Measurements from ENCODE around the gene PHPT1.
"Not testable (repeated sequence)": the region's sequence is repeated elsewhere in the genome, so short reads cannot be mapped to it uniquely, and the experiment has no call there.

PHPT1 gene

GRCh38 chr9:136849038-136849959, at the start of gene PHPT1:
Gene PHPT1, plus strand, starts transcription at chr9:136849409. Its CDS starts 22 bp downstream, at chr9:136849431.
- peak; percentile 98 for DNase-seq (ENCODE audit: insufficient read length, low spot score)
- no peak for TF ChIP-seq CTCF (IDR thresholded peaks at IDR 0.05; ENCODE audit: insufficient read depth, missing control alignments)
- FAIRE-seq, result peak; percentile 16

- no peak for TF ChIP-seq CTCF (IDR thresholded peaks at IDR 0.05; ENCODE audit: insufficient read depth, missing control alignments)
- FAIRE-seq (no peak), DNase-seq (ENCODE audit: insufficient read length, low spot score) (peak; percentile 89)
These were observed 49.2 kb upstream of the PHPT1 start for GRCh38 chr9:136799854-136800657.

- TF ChIP-seq CTCF (IDR thresholded peaks at IDR 0.05; ENCODE audit: insufficient read depth, missing control alignments), result no peak
- DNase-seq (ENCODE audit: insufficient read length, low spot score) (no peak), FAIRE-seq (no peak)
These were observed 46.9 kb upstream of the PHPT1 start for GRCh38 chr9:136802321-136802720.

- FAIRE-seq, result not testable (repeated sequence)
These were observed 46.1 kb upstream of the PHPT1 start for GRCh38 chr9:136803009-136803550.

GRCh38 chr9:136803551-136804508, 45.4 kb upstream of the PHPT1 start:
- no peak for TF ChIP-seq CTCF (IDR thresholded peaks at IDR 0.05; ENCODE audit: insufficient read depth, missing control alignments)
- no peak for DNase-seq (ENCODE audit: insufficient read length, low spot score)
- no peak for FAIRE-seq

More at GRCh38 chr9:136803009-136803550, 46.1 kb upstream of the PHPT1 start:
- DNase-seq (ENCODE audit: insufficient read length, low spot score), result not testable (repeated sequence)

- DNase-seq (ENCODE audit: insufficient read length, low spot score) (no peak), FAIRE-seq (no peak)
- TF ChIP-seq CTCF (IDR thresholded peaks at IDR 0.05; ENCODE audit: insufficient read depth, missing control alignments), result no peak
These were observed 44.6 kb upstream of the PHPT1 start for GRCh38 chr9:136804509-136805206.

Data from D721Med (cell line).